Neural crest cell (in vitro differentiated cells): ENCODE data around the gene CIDEA. TPM values are rescaled to one million over a fixed set of nuclear protein-coding genes. Genes with fewer than 3 reads are reported as not detected.

Experiments used
- DNase-seq: peaks from one replicate; pipeline ENCODE4 v3.0.0; 2021; ENCODE audit warnings: low read depth, mixed read lengths, low spot score
- H3K27ac Mint-ChIP-seq: one replicate; pipeline ENCODE4 v1.8.0; 2021; ENCODE audit warnings: mild to moderate bottlenecking, mixed read lengths; ENCODE audit not compliant: unreplicated experiment
- H3K27me3 Mint-ChIP-seq: 2 replicates; pipeline ENCODE4 v1.8.0; 2021; ENCODE audit warnings: low read depth, mild to moderate bottlenecking, mixed read lengths
- H3K36me3 Mint-ChIP-seq: 2 replicates; pipeline ENCODE4 v1.8.0; 2021; ENCODE audit warnings: low read depth, mild to moderate bottlenecking, mixed read lengths
- H3K4me1 Mint-ChIP-seq: 2 replicates; pipeline ENCODE4 v1.8.0; 2021; ENCODE audit warnings: mixed read lengths
- H3K4me3 Mint-ChIP-seq: one replicate; pipeline ENCODE4 v1.8.0; 2021; ENCODE audit warnings: mild to moderate bottlenecking, mixed read lengths
- H3K9me3 Mint-ChIP-seq: 2 replicates; pipeline ENCODE4 v1.8.0; 2021; ENCODE audit warnings: mixed read lengths
- CTCF ChIP-seq: fragments of 200-600 bp; sonication (generic); conservative IDR thresholded peaks from 2 replicates; pipeline ENCODE4 v1.5.0; 2021; ENCODE audit warnings: antibody characterized with exemption, mild to moderate bottlenecking
- total RNA-seq: library from RNA; stranded (reverse); gene quantifications from 2 replicates; pipeline ENCODE4 v1.2.1, GENCODE V29; 2021

CIDEA gene
- total RNA-seq, 1 donor from 2014 or later = not detected

DNA sequence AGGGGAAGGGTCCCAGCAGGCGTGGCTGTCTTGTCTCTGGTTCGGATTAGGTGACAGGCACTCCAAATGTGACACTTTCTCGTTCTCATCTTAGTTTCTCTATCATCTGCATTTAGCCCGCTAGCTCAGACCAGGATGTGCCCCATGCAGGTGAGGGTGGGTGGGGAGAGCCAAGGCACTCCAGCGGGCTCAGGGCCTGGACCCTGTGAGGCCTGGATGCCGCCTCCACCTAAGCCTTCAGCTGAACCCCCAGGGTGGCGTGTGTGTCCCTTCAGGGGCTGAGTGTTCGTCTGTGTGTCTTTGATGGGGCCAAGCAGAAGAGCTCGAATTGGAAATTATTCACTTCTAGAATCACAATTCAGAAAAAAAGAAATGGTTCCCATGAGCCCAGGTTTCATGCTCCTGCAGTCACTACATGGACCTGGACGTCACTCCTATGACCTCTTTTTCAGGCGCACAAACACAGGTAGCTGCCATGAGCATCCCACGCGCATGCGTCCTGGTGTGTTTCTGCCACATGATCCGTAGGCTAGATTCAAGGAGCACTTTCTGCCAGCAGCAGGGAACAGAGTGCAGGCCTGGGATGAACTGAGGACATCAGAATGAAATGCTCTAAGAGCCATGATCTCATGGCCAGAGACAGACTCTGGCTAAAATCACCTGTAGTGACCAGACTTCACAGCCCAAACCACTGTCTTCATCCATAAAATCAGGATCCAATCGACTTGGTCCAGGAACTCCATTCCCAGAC is 25.8 kb downstream of the CIDEA start:
- TF ChIP-seq CTCF = no peak
- H3K4me1 Mint-ChIP-seq = peaks cover 15% of the 10 kb centered on the region
- no peaks in the 10 kb centered on the region for H3K9me3 Mint-ChIP-seq
- peak overlapping the region; percentile 95 for H3K27ac Mint-ChIP-seq
- H3K36me3 Mint-ChIP-seq = no peaks in the 10 kb centered on the region
- peaks cover 21% of the 10 kb centered on the region for H3K27me3 Mint-ChIP-seq
- no peak overlapping the region for H3K4me3 Mint-ChIP-seq
- DNase-seq = no peak

- no peak for DNase-seq
- H3K36me3 Mint-ChIP-seq = no peaks in the 10 kb centered on the region
- no peaks in the 10 kb centered on the region for H3K9me3 Mint-ChIP-seq
- H3K27me3 Mint-ChIP-seq = peaks cover 38% of the 10 kb centered on the region
- no peak overlapping the region for H3K27ac Mint-ChIP-seq
- H3K4me1 Mint-ChIP-seq = peaks cover 15% of the 10 kb centered on the region
- H3K4me3 Mint-ChIP-seq = no peak overlapping the region
- no peak for TF ChIP-seq CTCF
These were observed 27.7 kb downstream of the CIDEA start for GRCh38 chr18:12281861-12282260.

DNA sequence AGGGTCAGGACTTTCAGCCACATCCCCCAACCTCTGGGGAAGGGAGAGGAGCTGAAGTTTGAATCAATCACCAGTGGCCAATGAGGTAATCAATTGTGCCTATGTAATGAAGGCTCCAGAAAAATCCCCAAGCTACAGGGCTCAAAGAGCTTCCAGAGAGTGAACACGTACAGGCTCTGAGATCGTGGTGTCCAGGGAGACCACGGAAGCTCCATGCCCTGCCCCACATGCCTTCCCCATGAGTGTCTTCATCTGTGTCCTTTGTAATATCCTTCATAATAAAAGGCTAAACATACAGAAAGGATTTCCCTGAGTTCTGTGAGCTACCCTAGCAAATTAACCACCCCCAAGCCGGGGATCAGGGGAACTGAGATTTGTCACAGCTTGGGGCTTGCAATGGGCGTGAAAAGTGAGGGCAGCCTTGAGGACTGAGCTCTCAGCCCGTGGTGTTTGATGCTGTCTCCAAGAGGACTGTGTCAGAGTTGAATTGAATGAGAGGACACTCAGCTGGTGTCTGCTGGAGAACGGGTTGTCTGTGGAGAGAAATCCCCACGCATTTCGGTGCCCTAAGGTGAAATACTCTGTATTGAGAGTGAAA is 28.4 kb downstream of the CIDEA start:
- H3K27ac Mint-ChIP-seq = no peak overlapping the region
- H3K9me3 Mint-ChIP-seq = no peaks in the 10 kb centered on the region
- no peak overlapping the region for H3K4me3 Mint-ChIP-seq
- H3K36me3 Mint-ChIP-seq = no peaks in the 10 kb centered on the region
- TF ChIP-seq CTCF = no peak
- no peak for DNase-seq
- H3K27me3 Mint-ChIP-seq = peaks cover 45% of the 10 kb centered on the region
- peaks cover 15% of the 10 kb centered on the region for H3K4me1 Mint-ChIP-seq

DNA sequence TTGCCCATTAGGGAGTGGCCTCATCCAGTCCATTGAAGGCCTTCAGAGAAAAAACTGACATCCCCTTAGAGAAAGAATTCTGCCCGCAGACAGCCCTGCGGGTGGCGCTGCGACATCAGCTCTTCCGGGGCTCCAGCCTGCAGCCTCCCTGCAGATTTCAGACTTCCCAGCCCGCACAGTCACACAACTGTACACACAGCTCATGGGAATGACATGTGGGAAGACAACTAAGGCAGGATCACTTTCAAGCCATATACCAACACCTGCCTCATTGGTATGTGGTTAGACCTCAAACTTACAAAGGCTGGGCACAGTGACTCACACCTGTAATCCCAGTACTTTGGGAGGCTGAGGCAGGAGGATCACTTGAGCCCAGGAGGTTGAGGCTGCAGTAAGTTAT is 29.1 kb downstream of the CIDEA start:
- DNase-seq = no peak
- H3K36me3 Mint-ChIP-seq = no peaks in the 10 kb centered on the region
- H3K27me3 Mint-ChIP-seq = peaks cover 52% of the 10 kb centered on the region
- H3K9me3 Mint-ChIP-seq = no peaks in the 10 kb centered on the region
- peaks cover 21% of the 10 kb centered on the region for H3K4me1 Mint-ChIP-seq
- peak; percentile 24 for TF ChIP-seq CTCF
- H3K27ac Mint-ChIP-seq = no peak overlapping the region
- H3K4me3 Mint-ChIP-seq = no peak overlapping the region

GRCh38 chr18:12283666-12284065 is 29.5 kb downstream of the CIDEA start:
- Mint-ChIP-seq H3K36me3 (no peaks in the 10 kb centered on the region), H3K27me3 (peaks cover 56% of the 10 kb centered on the region), H3K4me3 (no peak overlapping the region), H3K4me1 (peaks cover 21% of the 10 kb centered on the region), H3K9me3 (no peaks in the 10 kb centered on the region), H3K27ac (no peak overlapping the region)
- no peak for DNase-seq
- TF ChIP-seq CTCF = no peak
